Activated B cell treated with CpG ODN at 0.5 μM for 24 hours (primary cell): ENCODE results near the gene CTDSP1. TPM values are rescaled to one million over a fixed set of nuclear protein-coding genes. Genes with fewer than 3 reads are reported as not detected.

Experiments
- ATAC-seq: fragments of 200-7000 bp; cut with Tn5 transposase; one replicate; pipeline ENCODE4 v1.10.0; 2021; ENCODE audit warnings: low read depth, mild to moderate bottlenecking, moderate library complexity
- CTCF ChIA-PET: fragments of 350-600 bp; sonication (Branson Sonifier 250); formaldehyde crosslinking; loops from one replicate; lab custom pipeline; 2021; ENCODE audit warnings: antibody characterized with exemption; lab: Charles Lee
- POLR2A ChIA-PET: fragments of 350-600 bp; sonication (Branson Sonifier 250); formaldehyde crosslinking; loops from one replicate; lab custom pipeline; 2021; ENCODE audit warnings: antibody characterized with exemption; lab: Charles Lee
- DNase-seq: peaks from one replicate; pipeline ENCODE4 v3.0.0; 2022
- H3K27ac Mint-ChIP-seq: one replicate; pipeline ENCODE4 v1.8.0; 2020; ENCODE audit warnings: mixed read lengths
- H3K27me3 Mint-ChIP-seq: one replicate; pipeline ENCODE4 v1.8.0; 2021; ENCODE audit warnings: mixed read lengths
- H3K36me3 Mint-ChIP-seq: one replicate; pipeline ENCODE4 v1.8.0; 2021; ENCODE audit warnings: low read depth, mixed read lengths
- H3K4me1 Mint-ChIP-seq: one replicate; pipeline ENCODE4 v1.8.0; 2021; ENCODE audit warnings: mixed read lengths
- H3K4me3 Mint-ChIP-seq: one replicate; pipeline ENCODE4 v1.8.0; 2020; ENCODE audit warnings: mild to moderate bottlenecking, mixed read lengths
- H3K9me3 Mint-ChIP-seq: one replicate; pipeline ENCODE4 v1.8.0; 2020; ENCODE audit warnings: mixed read lengths
- CTCF ChIP-seq: fragments of 200-600 bp; IDR thresholded peaks from one replicate; pipeline ENCODE4 v1.8.0; 2022; ENCODE audit warnings: antibody characterized with exemption, mild to moderate bottlenecking
- intact Hi-C: fragments of 100-400 bp; cut with micrococcal nuclease; formaldehyde crosslinking; loops from one replicate; pipeline ENCODE4 v1.15.1; 2024
- total RNA-seq: library from RNA; stranded (reverse); gene quantifications from 2 replicates; pipeline ENCODE4 v1.2.3, GENCODE V29; 2022

CTDSP1 gene
- total RNA-seq, 1 donor from 2014 or later: 118 TPM

GRCh38 chr2:218422403-218423086 lies 22.9 kb downstream of the CTDSP1 start:
- CTCF ChIA-PET: no interaction called here
- intact Hi-C loops: no loop called here
- Mint-ChIP-seq H3K27me3 (no peaks in the 10 kb centered on the region), H3K9me3 (no peaks in the 10 kb centered on the region), H3K4me3 (no peak overlapping the region), H3K4me1 (no peaks in the 10 kb centered on the region), H3K27ac (no peak overlapping the region), H3K36me3 (no peaks in the 10 kb centered on the region)
- no peak for ATAC-seq
- POLR2A ChIA-PET: no interaction called here
- TF ChIP-seq CTCF: no peak
- DNase-seq: no peak

GRCh38 chr2:218423584-218423983 lies 23.9 kb downstream of the CTDSP1 start:
- CTCF ChIA-PET: no interaction called here
- POLR2A ChIA-PET: no interaction called here
- Mint-ChIP-seq H3K27ac (no peak overlapping the region), H3K36me3 (no peaks in the 10 kb centered on the region), H3K4me3 (no peak overlapping the region), H3K27me3 (no peaks in the 10 kb centered on the region), H3K9me3 (no peaks in the 10 kb centered on the region), H3K4me1 (no peaks in the 10 kb centered on the region)
- ATAC-seq (no peak), DNase-seq (no peak)
- TF ChIP-seq CTCF: no peak
- intact Hi-C loops: no loop called here

- Mint-ChIP-seq H3K4me1 (no peaks in the 10 kb centered on the region), H3K4me3 (no peak overlapping the region), H3K36me3 (no peaks in the 10 kb centered on the region), H3K27ac (no peak overlapping the region), H3K9me3 (no peaks in the 10 kb centered on the region), H3K27me3 (no peaks in the 10 kb centered on the region)
- intact Hi-C loops: no loop called here
- POLR2A ChIA-PET: no interaction called here
- ATAC-seq (no peak), DNase-seq (no peak)
- no peak for TF ChIP-seq CTCF
- CTCF ChIA-PET: no interaction called here
Measured at GRCh38 chr2:218425531-218425930, 25.9 kb downstream of the CTDSP1 start.

- ChIA-PET CTCF (no interaction called here), POLR2A (no interaction called here)
- Mint-ChIP-seq H3K36me3 (no peaks in the 10 kb centered on the region), H3K27me3 (no peaks in the 10 kb centered on the region), H3K9me3 (no peaks in the 10 kb centered on the region), H3K4me1 (no peaks in the 10 kb centered on the region), H3K4me3 (no peak overlapping the region), H3K27ac (no peak overlapping the region)
- no peak for DNase-seq
- ATAC-seq: no peak
- intact Hi-C loops: no loop called here
- no peak for TF ChIP-seq CTCF
Measured at GRCh38 chr2:218427741-218428140, 28.1 kb downstream of the CTDSP1 start.

- ChIA-PET POLR2A (no interaction called here), CTCF (no interaction called here)
- intact Hi-C loops: no loop called here
- Mint-ChIP-seq H3K27ac (no peak overlapping the region), H3K4me1 (no peaks in the 10 kb centered on the region), H3K9me3 (no peaks in the 10 kb centered on the region), H3K27me3 (no peaks in the 10 kb centered on the region), H3K4me3 (no peak overlapping the region), H3K36me3 (no peaks in the 10 kb centered on the region)
- no peak for TF ChIP-seq CTCF
- ATAC-seq (no peak), DNase-seq (no peak)
Measured at GRCh38 chr2:218428846-218429558, 29.3 kb downstream of the CTDSP1 start.
